Measurements from ENCODE around the gene TMEM176A.

TMEM176A gene

DNA sequence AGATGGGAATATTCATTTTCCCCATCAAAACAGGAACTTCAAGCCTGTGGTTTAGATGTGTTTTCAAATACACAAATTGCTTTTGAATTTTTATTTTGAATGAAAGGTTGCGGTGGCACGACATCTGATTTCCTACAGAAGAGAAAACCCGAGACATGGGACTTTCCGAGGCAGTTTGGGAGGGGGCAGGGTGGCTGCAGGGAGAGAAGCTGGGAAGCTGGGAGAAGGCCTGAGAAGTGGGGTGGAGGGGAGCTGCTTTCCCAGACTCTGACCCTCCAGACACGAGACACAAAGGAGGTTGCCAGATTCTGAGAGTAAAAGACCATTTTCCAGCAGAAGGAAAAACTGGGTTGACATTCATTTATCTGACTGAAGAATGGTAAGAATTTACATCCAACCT lies 19.6 kb downstream of the TMEM176A start:
- DNase-seq (ENCODE audit: low spot score) = no peak

- DNase-seq (ENCODE audit: low spot score) = no peak
Observed at GRCh38 chr7:150820578-150821198, 20.1 kb downstream of the TMEM176A start.

- DNase-seq (ENCODE audit: low spot score) = no peak
Observed at GRCh38 chr7:150823043-150823442, 22.5 kb downstream of the TMEM176A start.

GRCh38 chr7:150823484-150824126 lies 23.0 kb downstream of the TMEM176A start:
- DNase-seq (ENCODE audit: low spot score) = no peak

GRCh38 chr7:150824379-150825177 lies 24.0 kb downstream of the TMEM176A start:
- no peak for DNase-seq (ENCODE audit: low spot score)

DNA sequence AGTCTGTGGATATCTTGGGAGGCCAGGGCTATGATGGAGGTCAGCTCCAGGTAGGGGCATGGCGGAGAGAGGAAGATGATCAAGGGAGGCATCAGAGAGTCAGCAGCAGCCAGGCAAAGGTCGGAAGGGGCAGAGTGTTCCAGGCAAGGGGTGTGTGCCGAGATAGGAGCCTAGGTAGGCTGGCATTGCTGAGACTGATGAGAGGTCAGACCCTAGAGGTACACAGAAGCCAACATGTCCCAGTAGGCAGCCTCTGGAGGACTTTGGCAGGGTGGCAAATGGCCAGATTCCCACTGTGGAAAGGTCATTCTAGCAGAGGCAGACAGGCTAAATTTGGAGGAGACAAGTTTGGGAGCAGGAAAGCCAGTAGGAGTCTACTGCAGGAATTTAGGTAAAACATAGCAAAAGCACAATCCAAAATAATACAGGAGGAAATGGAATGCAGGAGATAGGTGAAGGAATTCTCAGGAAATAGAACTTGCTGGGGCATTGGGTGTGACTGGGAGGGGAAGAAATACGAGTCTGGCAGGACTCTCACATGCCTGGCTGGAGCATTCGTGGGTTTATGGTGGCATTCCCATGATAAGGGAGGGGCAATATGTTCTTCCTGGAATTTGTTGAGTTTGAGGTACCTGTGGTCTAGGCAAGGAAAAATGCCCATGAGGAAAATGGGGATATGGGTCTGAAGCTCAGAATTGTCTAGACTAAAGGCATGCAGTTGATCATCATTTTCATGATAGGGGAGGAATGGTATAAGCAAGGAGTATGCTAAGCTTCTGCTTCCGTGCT lies 25.7 kb downstream of the TMEM176A start:
- no peak for DNase-seq (ENCODE audit: low spot score)

GRCh38 chr7:150828384-150828783 lies 27.8 kb downstream of the TMEM176A start:
- DNase-seq (ENCODE audit: low spot score) = no peak

GRCh38 chr7:150829426-150829825 lies 28.9 kb downstream of the TMEM176A start:
- DNase-seq (ENCODE audit: low spot score) = no peak

DNA sequence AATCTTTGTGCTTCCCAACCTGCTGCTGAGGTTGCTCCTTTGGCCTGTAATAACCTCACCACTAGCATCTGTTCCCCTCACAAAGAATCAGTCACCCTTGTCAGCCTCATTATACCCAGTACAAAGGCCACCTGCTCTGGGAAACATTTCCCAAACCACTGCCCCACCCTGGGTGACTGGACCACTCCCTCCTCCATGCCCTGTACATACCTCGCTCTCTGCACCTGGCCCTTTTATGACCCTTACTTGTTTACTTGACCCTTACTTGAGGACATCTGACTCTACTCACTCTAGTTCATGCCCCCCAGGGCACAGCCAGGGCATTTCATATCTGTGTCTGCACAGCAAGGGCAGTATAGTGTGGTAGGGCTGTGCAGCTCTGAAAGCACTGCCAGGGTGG lies 30.4 kb downstream of the TMEM176A start:
- DNase-seq (ENCODE audit: low spot score) = no peak

DNA sequence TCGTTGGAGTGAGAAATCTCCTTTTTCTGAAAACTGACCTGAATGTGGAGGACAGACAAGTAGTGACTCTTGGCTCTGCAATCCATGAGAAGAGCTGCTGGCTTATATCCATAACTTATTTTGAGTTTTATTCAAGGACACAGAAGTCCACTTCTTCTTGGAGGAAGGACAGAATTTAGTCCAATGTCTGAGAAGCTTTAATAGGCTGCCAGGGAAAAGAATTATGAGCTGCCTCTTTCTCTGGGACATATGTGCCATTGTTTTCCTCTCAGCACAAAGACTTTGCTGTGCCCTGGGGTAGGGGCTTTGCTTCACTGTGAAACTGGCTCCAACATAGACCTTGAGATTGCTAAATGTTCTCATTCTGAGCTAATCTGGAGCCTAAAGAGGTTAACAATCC lies 31.3 kb downstream of the TMEM176A start:
- peak; percentile 65 for DNase-seq (ENCODE audit: low spot score)

- no peak for DNase-seq (ENCODE audit: low spot score)
Observed at GRCh38 chr7:150835019-150835418, 34.5 kb downstream of the TMEM176A start.

DNA sequence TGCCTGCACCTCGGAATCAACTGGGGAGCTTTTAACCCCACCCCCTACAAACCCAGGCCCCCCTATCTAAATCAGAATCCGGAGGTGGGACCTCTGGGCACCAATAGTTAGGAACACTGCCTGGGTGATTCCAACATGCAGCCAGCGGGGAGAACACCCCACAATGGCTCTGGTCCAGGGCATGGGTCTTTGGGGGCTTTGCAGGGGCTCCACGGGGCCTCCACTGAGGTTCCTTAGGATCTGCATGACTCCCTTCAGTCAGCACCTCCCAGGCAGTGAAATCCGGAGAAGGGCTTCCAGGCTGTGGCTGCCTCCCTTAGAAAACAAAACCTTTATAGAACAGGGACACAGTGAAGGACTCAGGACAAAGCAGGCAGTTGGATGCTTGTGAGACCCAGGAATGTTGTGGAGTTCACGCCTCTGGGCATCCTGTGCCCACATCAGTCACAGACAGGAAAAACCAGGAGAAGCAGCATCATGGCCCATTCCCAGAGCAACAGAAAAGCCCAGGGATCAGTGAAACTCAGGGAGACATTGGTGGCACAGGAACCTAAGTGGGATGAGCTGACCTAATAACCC lies 35.2 kb downstream of the TMEM176A start:
- no peak for DNase-seq (ENCODE audit: low spot score)

DNA sequence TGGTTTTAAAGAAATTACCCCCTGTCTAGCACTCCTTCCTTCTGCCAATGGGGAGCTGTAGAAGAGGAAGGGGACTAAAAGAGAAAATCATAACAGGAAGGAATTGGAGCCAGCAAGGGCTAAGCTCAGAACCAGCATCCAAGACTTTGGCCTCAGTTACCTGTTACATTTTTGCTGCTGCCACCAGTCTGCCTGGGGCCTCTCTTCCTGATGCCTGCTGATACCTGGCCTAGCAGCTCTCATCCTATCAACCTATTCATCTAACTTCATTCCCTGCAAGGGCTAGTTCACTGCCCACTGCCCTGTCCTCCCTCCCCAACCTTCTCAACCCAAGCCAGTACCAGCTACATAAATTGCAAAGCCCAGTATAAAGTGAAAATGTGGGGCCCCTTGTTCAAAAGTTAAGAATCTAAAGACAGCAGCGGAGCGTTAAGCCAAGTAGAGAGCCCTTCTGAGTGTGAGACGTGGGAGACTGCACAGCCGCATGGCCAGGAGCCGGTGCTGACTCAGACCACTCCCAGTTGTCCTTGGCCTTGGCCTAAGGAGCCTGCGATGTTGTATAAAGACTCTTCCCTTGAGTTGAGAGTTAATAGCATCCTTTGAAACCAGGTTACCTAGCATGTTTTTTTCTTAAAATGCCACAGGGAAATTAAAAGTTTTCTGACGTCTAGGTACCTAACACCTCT lies 38.5 kb downstream of the TMEM176A start:
- no peak for DNase-seq (ENCODE audit: low spot score)

DNA sequence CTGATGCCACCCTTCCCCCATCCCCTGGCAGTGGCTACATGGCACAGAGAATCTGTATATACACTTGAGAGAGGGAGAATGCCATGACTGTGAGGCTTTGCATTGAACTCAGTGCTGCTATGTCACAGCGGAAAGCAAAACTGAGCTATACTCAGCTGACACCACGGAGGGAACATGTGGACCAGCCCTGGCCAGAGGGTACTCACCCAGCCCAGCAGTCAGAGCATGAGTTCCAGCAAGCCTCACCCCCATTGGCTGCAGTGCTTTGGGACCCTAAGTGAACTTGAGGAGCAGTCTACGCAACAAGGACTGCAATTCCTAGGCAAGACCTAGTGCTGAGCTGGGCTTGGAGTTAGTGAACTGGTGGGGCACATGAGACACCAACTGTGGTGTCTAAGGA lies 41.4 kb downstream of the TMEM176A start:
- no peak for DNase-seq (ENCODE audit: low spot score)

- DNase-seq (ENCODE audit: low spot score) = no peak
Observed at GRCh38 chr7:150842716-150843115, 42.1 kb downstream of the TMEM176A start.

DNA sequence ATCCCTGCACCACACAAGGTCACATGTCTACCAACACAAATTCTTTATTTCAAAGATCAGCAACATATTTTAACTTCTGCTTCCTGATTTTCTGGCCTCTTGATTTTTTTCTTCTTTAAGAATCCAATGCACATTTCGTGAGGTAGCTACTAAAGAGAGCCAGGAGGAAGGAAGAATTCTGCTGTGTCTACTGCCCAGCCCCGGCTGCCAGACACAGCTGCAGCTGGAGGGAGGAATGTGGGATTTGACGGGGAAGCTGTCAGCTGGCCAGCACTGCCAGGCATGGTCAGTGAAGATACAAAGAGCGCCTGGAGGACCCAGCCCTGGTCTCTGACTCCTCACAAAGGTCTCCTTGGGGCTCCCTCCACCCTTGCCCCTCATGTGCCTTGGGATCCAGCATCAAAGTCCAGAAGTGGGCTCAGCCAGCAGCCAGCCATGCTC lies 44.9 kb downstream of the TMEM176A start:
- DNase-seq (ENCODE audit: low spot score) = peak; percentile 69

DNA sequence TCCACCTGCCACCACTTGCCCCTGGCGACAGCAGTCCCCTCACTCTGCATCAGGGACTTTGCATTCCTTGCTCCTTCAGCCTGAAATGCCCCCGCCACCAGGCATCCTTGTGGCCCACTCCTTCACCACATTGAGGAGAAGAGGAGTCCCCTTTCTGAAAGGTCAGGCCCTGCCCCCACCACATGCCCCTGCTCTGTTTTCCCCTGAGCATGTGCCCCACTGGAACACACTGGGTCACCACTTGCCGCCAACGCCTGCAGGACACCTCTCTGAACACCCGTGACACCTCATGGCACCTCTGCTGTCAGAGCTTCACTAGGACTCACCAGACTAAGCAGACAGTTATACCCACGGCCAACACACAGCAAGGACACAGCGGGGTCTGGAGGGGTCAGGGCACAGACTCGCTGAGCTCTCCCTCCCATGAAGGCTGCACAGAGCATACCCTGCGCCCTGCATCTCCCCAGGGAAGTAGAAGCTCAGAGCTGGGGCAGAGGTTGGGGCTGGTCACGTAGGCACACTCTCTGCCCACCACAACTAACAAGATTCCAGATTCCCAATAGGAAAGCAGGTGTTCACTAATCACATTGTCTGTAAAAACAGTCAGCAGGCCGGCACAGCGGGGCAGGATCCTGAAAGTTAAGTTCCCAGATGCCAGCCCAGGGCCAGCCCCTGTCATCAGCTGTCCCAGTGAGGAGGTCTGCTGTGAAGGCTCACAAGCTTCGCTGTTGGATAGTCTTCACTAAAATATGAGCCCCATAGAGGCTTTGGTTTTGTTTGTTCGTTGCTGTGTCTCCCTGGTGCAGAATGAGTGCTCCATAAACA lies 45.9 kb downstream of the TMEM176A start:
- DNase-seq (ENCODE audit: low spot score) = no peak

DNA sequence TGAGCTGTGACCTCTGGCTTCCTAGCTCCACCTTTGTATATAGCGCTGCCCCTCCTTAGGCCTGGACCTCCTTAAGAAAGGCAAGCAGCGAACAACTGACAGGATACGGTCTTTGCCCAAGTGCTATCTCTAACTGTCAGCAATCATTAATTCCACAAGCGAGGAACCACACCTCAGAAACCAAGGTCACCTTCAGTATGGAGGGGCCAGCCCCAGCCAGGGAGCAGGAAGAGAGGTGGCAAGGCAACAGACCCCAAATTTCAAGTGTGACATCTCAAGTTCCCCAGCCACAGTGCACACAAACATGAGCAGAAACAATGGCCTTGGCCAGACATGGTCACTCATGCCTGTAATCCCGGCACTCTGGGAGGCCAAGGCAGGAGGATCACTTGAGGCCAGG lies 47.0 kb downstream of the TMEM176A start:
- DNase-seq (ENCODE audit: low spot score) = no peak

DNA sequence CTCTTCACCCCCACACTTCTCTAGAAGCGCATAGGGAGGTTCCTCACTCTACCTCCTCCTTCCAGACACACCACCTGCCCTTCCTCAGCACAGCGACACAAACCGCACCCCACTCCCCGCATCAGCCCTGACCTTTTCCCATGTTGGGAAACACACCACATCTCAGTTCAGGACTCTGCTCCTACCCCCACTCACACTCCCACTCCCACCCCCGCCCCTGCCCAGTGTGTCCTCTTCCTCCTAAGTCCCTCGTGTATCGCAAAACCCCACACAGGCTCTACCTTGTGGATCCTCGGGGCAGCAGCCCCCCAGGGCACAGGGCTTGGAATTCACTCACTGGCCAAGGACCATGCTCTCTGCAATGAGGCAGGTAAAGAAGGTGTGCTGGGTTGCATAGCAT lies 47.5 kb downstream of the TMEM176A start:
- DNase-seq (ENCODE audit: low spot score) = no peak

DNA sequence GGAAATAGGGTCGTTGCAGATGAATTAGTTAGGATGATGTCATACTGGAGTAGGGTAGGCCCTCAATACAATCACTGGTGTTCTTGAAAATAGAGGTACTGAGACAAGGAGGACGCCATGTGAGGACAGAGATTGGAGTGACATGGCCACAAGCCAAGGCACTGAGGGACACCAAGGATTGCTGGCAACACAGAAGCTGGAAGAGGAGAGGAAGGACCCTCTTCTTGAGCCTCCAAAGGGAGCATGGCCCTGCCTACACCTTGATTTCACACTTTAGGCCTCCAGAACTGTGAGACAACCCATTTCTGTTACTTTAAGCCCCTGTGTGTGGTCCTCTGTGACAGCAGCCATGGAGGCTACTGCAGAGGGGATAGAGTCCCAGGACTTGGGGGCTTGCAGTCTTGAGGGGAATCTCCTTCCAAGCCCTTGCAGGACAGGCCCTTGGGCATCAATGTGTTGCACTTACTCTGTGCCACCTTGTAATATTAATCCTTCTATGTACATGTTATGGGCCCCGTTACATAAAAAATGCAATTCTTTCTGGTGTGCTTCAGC lies 48.1 kb downstream of the TMEM176A start:
- DNase-seq (ENCODE audit: low spot score) = no peak

All from pons (tissue), 1 donor.